Fibroblast of pulmonary artery (primary cell): ENCODE results near the gene SLC11A1.

Experiments
- DNase-seq: peaks from one replicate; pipeline ENCODE4 v3.0.0-alpha.2; 2010; ENCODE audit warnings: low read depth
- H3K4me3 ChIP-seq: replicated peaks from 2 replicates; pipeline ENCODE4 v1.5.1; 2011; ENCODE audit warnings: low read depth, mild to moderate bottlenecking, control low read depth, low read length, moderate library complexity
- TF ChIP-seq, protein P1 (sequence below): IDR thresholded peaks from 2 replicates; pipeline ENCODE4 v1.5.1; 2011; ENCODE audit warnings: mild to moderate bottlenecking, control low read depth, low read length, inconsistent platforms; ENCODE audit errors: missing control alignments

Gene SLC11A1

DNA sequence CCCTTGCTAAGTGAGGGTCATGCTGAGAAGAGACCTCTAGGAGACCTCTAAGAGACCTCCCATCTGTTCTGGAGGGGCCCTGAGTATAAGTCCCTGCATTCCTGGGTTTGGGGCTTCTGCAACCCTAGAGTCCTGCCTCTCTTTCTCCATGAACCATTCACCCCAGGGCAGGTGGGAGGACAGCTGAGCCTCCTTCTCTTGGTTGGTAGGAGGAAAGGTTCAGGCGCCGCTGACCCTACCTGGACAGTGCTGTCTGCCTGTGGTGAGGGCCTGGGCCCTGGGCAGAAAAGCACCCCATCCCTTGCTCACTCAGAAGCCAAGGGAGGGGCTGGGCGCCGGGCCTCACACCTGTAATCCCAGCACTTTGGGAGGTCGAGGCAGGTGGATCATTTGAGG is 36.2 kb downstream of the SLC11A1 start:
- no peak for DNase-seq
- H3K4me3 ChIP-seq: no peak overlapping the region
- TF ChIP-seq, protein P1, sequence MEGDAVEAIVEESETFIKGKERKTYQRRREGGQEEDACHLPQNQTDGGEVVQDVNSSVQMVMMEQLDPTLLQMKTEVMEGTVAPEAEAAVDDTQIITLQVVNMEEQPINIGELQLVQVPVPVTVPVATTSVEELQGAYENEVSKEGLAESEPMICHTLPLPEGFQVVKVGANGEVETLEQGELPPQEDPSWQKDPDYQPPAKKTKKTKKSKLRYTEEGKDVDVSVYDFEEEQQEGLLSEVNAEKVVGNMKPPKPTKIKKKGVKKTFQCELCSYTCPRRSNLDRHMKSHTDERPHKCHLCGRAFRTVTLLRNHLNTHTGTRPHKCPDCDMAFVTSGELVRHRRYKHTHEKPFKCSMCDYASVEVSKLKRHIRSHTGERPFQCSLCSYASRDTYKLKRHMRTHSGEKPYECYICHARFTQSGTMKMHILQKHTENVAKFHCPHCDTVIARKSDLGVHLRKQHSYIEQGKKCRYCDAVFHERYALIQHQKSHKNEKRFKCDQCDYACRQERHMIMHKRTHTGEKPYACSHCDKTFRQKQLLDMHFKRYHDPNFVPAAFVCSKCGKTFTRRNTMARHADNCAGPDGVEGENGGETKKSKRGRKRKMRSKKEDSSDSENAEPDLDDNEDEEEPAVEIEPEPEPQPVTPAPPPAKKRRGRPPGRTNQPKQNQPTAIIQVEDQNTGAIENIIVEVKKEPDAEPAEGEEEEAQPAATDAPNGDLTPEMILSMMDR: no peak

DNA sequence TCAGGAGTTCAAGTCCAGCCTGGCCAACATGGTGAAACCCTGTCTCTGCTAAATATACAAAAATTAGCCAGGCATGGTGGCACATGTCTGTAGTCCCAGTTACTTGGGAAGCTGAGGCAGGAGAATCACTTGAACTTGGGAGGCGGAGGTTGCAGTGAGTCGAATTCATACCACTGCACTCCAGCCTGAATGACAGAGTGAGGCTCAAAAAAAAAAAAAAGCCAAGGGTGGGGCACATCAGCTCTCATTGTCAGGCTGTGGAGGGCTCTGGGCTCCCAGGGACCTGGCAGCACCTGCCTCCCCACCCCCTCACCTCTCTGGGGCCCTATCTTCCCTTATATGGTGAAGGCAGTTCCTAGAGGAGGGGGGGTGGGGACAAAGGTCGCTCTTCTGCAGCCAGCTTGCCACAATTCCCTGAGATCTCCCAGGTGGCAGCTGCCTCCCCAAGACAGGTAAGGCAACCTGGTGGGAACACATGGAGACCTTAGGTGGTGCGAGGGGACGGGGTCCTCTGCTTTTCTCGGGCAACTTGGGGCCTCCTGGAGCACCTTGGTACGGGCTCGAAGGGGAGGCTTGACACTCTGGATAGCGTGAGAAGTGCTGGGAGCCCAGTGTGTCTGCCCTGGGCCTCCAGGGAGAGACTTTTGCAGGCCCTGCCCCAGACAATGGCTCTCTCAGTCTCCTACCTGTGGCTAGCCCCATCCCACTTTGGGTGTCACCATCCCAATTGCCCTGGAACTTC is 36.8 kb downstream of the SLC11A1 start, which contains the start of gene VIL1:
Gene VIL1 (plus strand): TSS at position 407 of the 742 bp plus-strand sequence. CDS start 4,656 bp downstream, outside the sequence.
- no peak for DNase-seq
- H3K4me3 ChIP-seq: no peak within 1 kb of the TSS
- TF ChIP-seq, protein P1: no peak

DNA sequence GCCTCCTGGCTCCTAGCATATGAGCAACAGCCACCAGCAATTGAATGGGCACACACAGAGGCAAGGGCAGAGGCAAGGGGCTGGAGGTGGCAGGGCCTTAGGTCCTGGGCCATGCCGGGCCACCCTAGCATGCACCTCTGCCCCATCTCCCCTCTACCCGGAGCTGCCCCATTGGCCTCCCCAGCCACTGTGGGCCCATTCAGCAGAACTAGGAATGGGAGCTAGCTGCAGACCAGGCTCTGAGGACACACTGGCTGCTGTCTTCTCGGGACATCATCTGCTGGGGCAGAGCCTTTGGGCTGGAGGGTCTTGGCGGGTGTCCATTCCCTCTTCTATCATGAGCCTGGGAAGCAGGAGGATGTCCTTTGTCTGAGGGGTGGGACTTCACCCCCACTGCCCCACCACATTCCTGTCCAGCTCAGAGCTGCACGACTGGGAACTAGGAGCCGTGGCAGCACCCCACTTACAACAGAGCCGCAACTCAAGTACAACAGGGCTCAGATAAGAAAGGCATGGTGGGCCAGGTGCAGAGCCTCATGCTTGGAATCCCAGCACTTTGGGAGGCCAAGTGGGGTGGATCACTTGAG is 37.6 kb downstream of the SLC11A1 start:
- TF ChIP-seq, protein P1: no peak
- H3K4me3 ChIP-seq: no peak overlapping the region
- no peak for DNase-seq

DNA sequence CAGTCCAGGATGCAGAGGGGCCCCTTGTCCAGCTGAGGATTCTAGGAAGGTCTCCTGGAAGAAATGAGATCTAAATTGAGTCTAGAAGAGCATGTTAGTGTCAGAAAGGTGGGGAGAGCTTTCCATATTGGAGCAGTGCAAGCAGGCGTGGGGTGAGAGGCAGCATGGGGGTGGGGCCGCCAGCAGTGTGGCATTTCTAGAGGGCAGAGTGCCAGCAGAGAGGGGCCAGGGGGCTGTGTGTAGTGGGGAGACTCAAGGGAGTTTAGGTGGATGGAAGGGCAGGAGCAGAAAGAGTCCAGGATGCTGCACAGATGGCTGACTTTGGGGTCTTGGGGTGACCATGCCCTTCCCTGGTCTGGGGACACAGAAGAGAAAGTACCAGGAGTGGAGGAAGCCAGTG is 39.0 kb downstream of the SLC11A1 start:
- TF ChIP-seq, protein P1: no peak
- H3K4me3 ChIP-seq: no peak overlapping the region
- DNase-seq: no peak

DNA sequence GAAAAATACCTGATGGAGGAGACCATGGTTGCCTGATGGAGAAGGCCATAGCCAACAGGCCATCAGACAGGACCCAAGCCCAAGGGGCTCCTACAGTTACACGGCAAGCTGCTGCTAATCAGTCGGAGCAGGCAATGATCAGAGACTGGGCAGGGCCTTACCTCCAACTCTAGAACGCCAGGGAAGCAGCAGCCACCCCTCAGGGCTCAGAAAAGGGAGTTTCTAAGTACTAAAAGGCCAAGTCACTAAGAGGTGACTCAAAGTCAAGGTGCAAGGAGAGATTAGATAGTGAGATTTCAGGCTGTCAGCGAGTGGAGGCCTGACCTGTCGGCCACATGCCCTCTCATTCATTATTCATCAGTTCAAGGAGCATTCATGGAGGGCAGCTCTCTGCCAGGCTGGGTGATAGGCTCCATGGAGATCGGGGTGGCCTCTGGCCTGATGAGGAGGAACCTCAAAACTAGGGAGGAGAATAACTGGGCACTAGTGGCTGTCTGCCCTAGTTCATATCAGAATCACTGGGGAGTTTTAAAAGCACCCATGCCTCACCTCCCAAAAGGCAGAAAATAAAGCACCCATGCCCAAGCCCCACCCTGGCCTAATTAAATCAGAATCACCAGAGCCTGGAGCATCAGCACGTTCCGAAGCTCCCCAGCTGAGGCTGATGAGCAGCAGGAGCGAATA is 40.5 kb downstream of the SLC11A1 start:
- no peak overlapping the region for H3K4me3 ChIP-seq
- TF ChIP-seq, protein P1: no peak
- DNase-seq: no peak

DNA sequence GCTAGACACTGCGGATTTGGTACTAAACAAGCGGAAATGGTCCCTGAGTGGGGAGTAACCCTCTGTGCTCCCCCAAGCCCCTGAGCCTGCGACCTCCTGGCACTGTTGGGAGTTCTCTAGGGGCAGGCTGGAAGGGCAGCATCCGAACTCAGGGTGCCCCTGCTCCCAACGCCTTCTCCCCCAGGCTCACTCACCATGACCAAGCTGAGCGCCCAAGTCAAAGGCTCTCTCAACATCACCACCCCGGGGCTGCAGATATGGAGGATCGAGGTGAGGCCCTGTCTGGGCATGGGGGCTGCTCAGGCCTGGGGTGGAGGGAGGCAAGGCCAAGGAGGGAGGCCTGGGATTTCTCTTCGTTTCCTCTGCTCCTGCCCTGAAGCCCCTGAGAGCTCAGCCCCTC is 41.5 kb downstream of the SLC11A1 start:
- no peak for DNase-seq
- no peak overlapping the region for H3K4me3 ChIP-seq
- TF ChIP-seq, protein P1: no peak
